ENCODE data around the gene URM1.

DNA sequence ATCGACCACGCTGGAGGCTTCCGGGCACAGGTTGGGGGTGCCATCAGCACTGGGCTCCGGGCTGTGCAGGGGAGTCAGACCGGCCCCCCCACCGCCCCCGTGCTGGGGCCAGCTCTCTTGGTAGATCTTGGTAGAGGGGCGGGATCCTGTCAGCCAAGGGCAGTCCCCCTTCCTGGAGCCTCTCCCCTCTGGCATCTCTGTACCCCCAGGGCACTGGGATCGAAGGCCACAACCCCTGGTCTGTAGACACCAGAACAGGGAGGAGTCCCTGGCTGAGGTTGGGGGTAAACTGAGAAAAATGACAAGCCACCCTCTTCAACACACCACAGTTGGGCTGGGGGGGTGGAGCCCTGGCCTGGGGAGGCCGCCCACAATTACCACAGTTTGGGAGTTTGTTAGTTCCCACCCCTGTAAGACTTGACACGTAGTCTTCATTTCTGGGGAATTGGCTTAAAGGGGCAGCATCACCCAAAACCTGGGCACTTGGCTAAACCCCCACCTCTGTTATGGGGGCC is 50.4 kb downstream of the URM1 start:
- TF ChIP-seq, protein P1, sequence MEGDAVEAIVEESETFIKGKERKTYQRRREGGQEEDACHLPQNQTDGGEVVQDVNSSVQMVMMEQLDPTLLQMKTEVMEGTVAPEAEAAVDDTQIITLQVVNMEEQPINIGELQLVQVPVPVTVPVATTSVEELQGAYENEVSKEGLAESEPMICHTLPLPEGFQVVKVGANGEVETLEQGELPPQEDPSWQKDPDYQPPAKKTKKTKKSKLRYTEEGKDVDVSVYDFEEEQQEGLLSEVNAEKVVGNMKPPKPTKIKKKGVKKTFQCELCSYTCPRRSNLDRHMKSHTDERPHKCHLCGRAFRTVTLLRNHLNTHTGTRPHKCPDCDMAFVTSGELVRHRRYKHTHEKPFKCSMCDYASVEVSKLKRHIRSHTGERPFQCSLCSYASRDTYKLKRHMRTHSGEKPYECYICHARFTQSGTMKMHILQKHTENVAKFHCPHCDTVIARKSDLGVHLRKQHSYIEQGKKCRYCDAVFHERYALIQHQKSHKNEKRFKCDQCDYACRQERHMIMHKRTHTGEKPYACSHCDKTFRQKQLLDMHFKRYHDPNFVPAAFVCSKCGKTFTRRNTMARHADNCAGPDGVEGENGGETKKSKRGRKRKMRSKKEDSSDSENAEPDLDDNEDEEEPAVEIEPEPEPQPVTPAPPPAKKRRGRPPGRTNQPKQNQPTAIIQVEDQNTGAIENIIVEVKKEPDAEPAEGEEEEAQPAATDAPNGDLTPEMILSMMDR (IDR thresholded peaks at IDR 0.05), result no peak
- TF ChIP-seq EZH2phosphoT487 (IDR thresholded peaks at IDR 0.05), result no peak
